Panc1 (cell line): ENCODE results near the gene SRRM4. TPM values are rescaled to one million over a fixed set of nuclear protein-coding genes. Genes with fewer than 3 reads are reported as not detected.

ENCODE experiments used
- ATAC-seq: fragments of 200-7000 bp; cut with Tn5 transposase; 2 replicates; pipeline ENCODE4 v1.9.1; 2020; ENCODE audit warnings: mild to moderate bottlenecking, moderate library complexity
- BruUV-seq: library from RNA; stranded (reverse); fragments of 400-500 nt; replicated peaks from 2 replicates; lab custom pipeline; 2021; lab: Mats Ljungman, UMichigan
- CTCF ChIA-PET: fragments of 300-600 bp; sonication (Branson Sonifier 250); formaldehyde crosslinking; loops from one replicate; lab custom pipeline; 2022; ENCODE audit warnings: antibody characterized with exemption; lab: Charles Lee
- POLR2A ChIA-PET: fragments of 300-600 bp; sonication (Branson Sonifier 250); formaldehyde crosslinking; loops from one replicate; lab custom pipeline; 2022; ENCODE audit warnings: antibody characterized with exemption; lab: Charles Lee
- DNase-seq: peaks from one replicate; pipeline ENCODE4 v3.0.0-alpha.2; 2010; ENCODE audit warnings: low read depth, low spot score
- H3K27ac ChIP-seq: 2 replicates; pipeline ENCODE4 v1.5.1; 2011; ENCODE audit warnings: mild to moderate bottlenecking, low read length, inconsistent platforms
- H3K27me3 ChIP-seq: fragments of 200-500 bp; sonication (Bioruptor generic); 2 replicates; pipeline ENCODE4 v1.6.0; 2014; ENCODE audit warnings: low read length, inconsistent platforms; ENCODE audit not compliant: control insufficient read depth, insufficient read depth
- H3K36me3 ChIP-seq: fragments of 200-500 bp; sonication (Bioruptor generic); 2 replicates; pipeline ENCODE4 v1.5.1; 2014; ENCODE audit warnings: inconsistent platforms, mild to moderate bottlenecking, low read length, moderate library complexity; ENCODE audit not compliant: control insufficient read depth, insufficient read depth
- H3K4me1 ChIP-seq: 2 replicates; pipeline ENCODE4 v1.5.1; 2011; ENCODE audit warnings: inconsistent platforms, mild to moderate bottlenecking, low read length, moderate library complexity; ENCODE audit not compliant: control insufficient read depth, insufficient read depth
- H3K4me3 ChIP-seq, 2 experiments: 2 replicates each; pipeline ENCODE4 v1.5.1; 2011 to 2012; ENCODE audit warnings: low read depth in 2 of 2, low read length in 2 of 2, mild to moderate bottlenecking in 2 of 2, inconsistent platforms in 1 of 2, moderate library complexity in 1 of 2
- H3K9me3 ChIP-seq: fragments of 200-500 bp; sonication (Bioruptor generic); 2 replicates; pipeline ENCODE4 v1.5.1; 2014; ENCODE audit warnings: low read depth, mild to moderate bottlenecking, inconsistent platforms, low read length, moderate library complexity; ENCODE audit not compliant: control insufficient read depth, insufficient read depth
- CTCF ChIP-seq: fragments of 450-650 bp; IDR thresholded peaks from 2 replicates; pipeline ENCODE4 v1.5.1; 2017; ENCODE audit warnings: mild to moderate bottlenecking
- POLR2AphosphoS5 ChIP-seq: IDR thresholded peaks from 2 replicates; pipeline ENCODE4 v1.6.1; 2012; ENCODE audit warnings: mild to moderate bottlenecking, low read depth, low read length, moderate library complexity
- SIN3A ChIP-seq: IDR thresholded peaks from 2 replicates; pipeline ENCODE4 v1.6.1; 2012; ENCODE audit warnings: low read depth, mild to moderate bottlenecking, low read length, moderate library complexity, borderline replicate concordance; ENCODE audit not compliant: insufficient read depth
- TCF7L2 ChIP-seq: IDR thresholded peaks from 2 replicates; pipeline ENCODE4 v1.6.1; 2011; ENCODE audit warnings: mild to moderate bottlenecking, low read depth, low read length, inconsistent platforms
- in situ Hi-C: cut with HindIII; loops from 2 replicates; pipeline ENCODE4 v1.10.0; 2016; ENCODE audit warnings: low sequenced_read_pairs, low pct_unique_long_range_greater_than_20kb
- intact Hi-C: fragments of 100-400 bp; cut with micrococcal nuclease; formaldehyde crosslinking; loops from one replicate; pipeline ENCODE4 v1.10.0; 2022; ENCODE audit not compliant: unreplicated experiment
- total RNA-seq: library from RNA; stranded (reverse); gene quantifications from one replicate; pipeline ENCODE4 v1.2.1, GENCODE V29; 2021; ENCODE audit not compliant: unreplicated experiment
- TF ChIP-seq, protein P1 (sequence below), 2 experiments: IDR thresholded peaks; 2 replicates each; pipeline ENCODE4 v1.6.1; 2011 to 2012; ENCODE audit warnings: low read depth in 2 of 2, control low read depth in 1 of 2, low read length in 1 of 2, mild to moderate bottlenecking in 1 of 2, moderate library complexity in 1 of 2; ENCODE audit not compliant: insufficient read depth in 1 of 2

The SRRM4 gene
- total RNA-seq, 1 experiment from 2014 or later, result not detected

DNA sequence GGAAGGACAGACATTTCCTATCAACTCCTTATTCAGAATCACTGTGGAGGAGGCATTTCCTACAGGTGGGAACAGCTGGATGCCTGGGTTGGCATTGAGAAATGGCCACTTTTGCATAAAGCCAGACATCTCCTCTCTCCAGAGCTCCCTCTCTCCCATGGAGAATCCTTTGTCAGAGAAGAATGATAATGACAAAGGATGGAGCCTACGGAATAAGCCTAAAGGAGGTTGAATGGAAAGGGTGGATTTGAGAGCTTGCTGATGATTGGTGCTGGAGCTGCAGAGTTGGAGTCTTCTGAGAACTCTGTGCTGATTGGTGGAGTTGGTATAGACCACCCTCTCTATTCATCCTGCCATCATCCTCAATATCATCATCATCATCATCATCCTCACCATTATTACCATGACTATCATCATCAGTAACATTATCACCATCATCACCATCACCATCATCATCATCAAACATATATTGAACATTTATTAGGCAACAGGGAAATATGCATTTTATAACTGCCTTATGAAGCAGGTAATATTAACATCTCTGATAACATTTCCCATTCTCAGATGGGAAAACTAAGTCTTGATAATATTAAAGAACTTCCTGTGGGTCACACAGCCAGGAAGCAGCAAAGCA is 108.2 kb downstream of the SRRM4 start:
- ChIA-PET CTCF (no interaction called here), POLR2A (no interaction called here)
- no peaks in the 10 kb centered on the region; the same call in 1 of the 2 replicates for H3K27me3 ChIP-seq
- H3K4me1 ChIP-seq, result no peaks in the 10 kb centered on the region
- no peak overlapping the region for H3K27ac ChIP-seq
- H3K36me3 ChIP-seq, result no peaks in the 10 kb centered on the region
- H3K4me3 ChIP-seq, result no peak overlapping the region
- DNase-seq, result no peak
- in situ Hi-C loops (no loop called here), intact Hi-C loops (no loop called here)
- no peaks in the 10 kb centered on the region for H3K9me3 ChIP-seq
- BruUV-seq, result no TSS peak
- ATAC-seq, result no peak
- TF ChIP-seq TCF7L2, result no peak
- TF ChIP-seq POLR2AphosphoS5, result no peak
- TF ChIP-seq, protein P1, sequence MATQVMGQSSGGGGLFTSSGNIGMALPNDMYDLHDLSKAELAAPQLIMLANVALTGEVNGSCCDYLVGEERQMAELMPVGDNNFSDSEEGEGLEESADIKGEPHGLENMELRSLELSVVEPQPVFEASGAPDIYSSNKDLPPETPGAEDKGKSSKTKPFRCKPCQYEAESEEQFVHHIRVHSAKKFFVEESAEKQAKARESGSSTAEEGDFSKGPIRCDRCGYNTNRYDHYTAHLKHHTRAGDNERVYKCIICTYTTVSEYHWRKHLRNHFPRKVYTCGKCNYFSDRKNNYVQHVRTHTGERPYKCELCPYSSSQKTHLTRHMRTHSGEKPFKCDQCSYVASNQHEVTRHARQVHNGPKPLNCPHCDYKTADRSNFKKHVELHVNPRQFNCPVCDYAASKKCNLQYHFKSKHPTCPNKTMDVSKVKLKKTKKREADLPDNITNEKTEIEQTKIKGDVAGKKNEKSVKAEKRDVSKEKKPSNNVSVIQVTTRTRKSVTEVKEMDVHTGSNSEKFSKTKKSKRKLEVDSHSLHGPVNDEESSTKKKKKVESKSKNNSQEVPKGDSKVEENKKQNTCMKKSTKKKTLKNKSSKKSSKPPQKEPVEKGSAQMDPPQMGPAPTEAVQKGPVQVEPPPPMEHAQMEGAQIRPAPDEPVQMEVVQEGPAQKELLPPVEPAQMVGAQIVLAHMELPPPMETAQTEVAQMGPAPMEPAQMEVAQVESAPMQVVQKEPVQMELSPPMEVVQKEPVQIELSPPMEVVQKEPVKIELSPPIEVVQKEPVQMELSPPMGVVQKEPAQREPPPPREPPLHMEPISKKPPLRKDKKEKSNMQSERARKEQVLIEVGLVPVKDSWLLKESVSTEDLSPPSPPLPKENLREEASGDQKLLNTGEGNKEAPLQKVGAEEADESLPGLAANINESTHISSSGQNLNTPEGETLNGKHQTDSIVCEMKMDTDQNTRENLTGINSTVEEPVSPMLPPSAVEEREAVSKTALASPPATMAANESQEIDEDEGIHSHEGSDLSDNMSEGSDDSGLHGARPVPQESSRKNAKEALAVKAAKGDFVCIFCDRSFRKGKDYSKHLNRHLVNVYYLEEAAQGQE (IDR thresholded peaks at IDR 0.05; ENCODE audit: insufficient read depth in 1 of 2, low read depth in 2 of 2, low read length in 1 of 2), result no peak
- no peak for TF ChIP-seq SIN3A
- TF ChIP-seq CTCF, result no peak

DNA sequence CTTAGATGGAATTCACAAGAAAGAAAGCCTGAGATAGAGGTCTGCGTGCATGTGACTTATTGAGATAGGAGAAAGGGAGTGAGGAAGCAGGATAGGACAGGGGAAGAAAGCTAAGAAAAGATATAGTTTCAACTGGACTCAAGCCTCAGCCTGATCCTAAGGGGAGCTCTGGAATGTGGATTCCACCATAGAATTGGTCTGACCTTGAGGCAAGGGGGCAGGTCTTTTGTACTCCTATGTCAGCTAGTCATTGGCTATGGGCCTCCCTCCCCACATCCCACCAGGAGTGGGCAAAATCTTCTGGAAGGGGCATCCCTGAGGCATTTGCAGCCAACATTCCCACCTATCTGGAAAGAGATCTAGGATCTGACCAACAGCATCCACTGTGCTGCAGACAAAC is 108.9 kb downstream of the SRRM4 start:
- in situ Hi-C loops, result no loop called here
- POLR2A ChIA-PET, result no interaction called here
- ATAC-seq, result no peak

More for the DNA sequence above, 108.9 kb downstream of the SRRM4 start:
- H3K27me3 ChIP-seq, result no peaks in the 10 kb centered on the region; the same call in 1 of the 2 replicates
- H3K4me1 ChIP-seq, result no peaks in the 10 kb centered on the region
- H3K4me3 ChIP-seq, result no peak overlapping the region
- no peak for TF ChIP-seq CTCF
- TF ChIP-seq SIN3A, result no peak
- TF ChIP-seq TCF7L2, result no peak
- TF ChIP-seq, protein P1 (IDR thresholded peaks at IDR 0.05; ENCODE audit: insufficient read depth in 1 of 2, low read depth in 2 of 2, low read length in 1 of 2), result no peak
- TF ChIP-seq POLR2AphosphoS5, result no peak
- H3K27ac ChIP-seq, result no peak overlapping the region
- BruUV-seq, result no TSS peak
- no peaks in the 10 kb centered on the region for H3K36me3 ChIP-seq
- CTCF ChIA-PET, result no interaction called here
- DNase-seq, result no peak
- no peaks in the 10 kb centered on the region for H3K9me3 ChIP-seq
- intact Hi-C loops, result no loop called here
